ENCODE measurements around the gene OTULIN.

The OTULIN gene

GRCh38 chr5:14664270-14665100, at the start of gene OTULIN:
TSS of gene OTULIN (plus strand) at chr5:14664718. CDS start at chr5:14664826, 108 bp downstream.
- DNase-seq: peak; percentile 86

GRCh38 chr5:14615365-14615764, 49.2 kb upstream of the OTULIN start:
- no peak for DNase-seq

GRCh38 chr5:14617441-14617840, 47.1 kb upstream of the OTULIN start:
- no peak for DNase-seq

GRCh38 chr5:14627270-14627669, 37.2 kb upstream of the OTULIN start:
- DNase-seq: no peak

GRCh38 chr5:14628346-14628745, 36.2 kb upstream of the OTULIN start:
- DNase-seq: peak; percentile 52

GRCh38 chr5:14630671-14631070, 33.8 kb upstream of the OTULIN start:
- no peak for DNase-seq

- no peak for DNase-seq
Observed at GRCh38 chr5:14635656-14636055, 28.9 kb upstream of the OTULIN start.

- DNase-seq: no peak
Observed at GRCh38 chr5:14640765-14641164, 23.8 kb upstream of the OTULIN start.

GRCh38 chr5:14644623-14645237, 19.8 kb upstream of the OTULIN start:
- DNase-seq: no peak

GRCh38 chr5:14650052-14650451, 14.5 kb upstream of the OTULIN start:
- DNase-seq: no peak

GRCh38 chr5:14655146-14655741, 9.3 kb upstream of the OTULIN start:
- no peak for DNase-seq

GRCh38 chr5:14656898-14657297, 7.6 kb upstream of the OTULIN start:
- no peak for DNase-seq

GRCh38 chr5:14659821-14660607, 4.5 kb upstream of the OTULIN start:
- peak; percentile 33 for DNase-seq

GRCh38 chr5:14660833-14661232, 3.7 kb upstream of the OTULIN start:
- no peak for DNase-seq

GRCh38 chr5:14662721-14663260, 1.7 kb upstream of the OTULIN start:
- no peak for DNase-seq

GRCh38 chr5:14663734-14664269, 716 bp upstream of the OTULIN start:
- DNase-seq: no peak

- no peak for DNase-seq
Observed at GRCh38 chr5:14665101-14665822, 744 bp downstream of the OTULIN start.

- no peak for DNase-seq
Observed at GRCh38 chr5:14665949-14666348, 1.4 kb downstream of the OTULIN start.

GRCh38 chr5:14666357-14666756, 1.8 kb downstream of the OTULIN start:
- no peak for DNase-seq

- no peak for DNase-seq
Observed at GRCh38 chr5:14667290-14667689, 2.8 kb downstream of the OTULIN start.

GRCh38 chr5:14667770-14668169, 3.3 kb downstream of the OTULIN start:
- DNase-seq: no peak

GRCh38 chr5:14668181-14668591, 3.7 kb downstream of the OTULIN start:
- no peak for DNase-seq

All from NCI-H226 (cell line).